Transverse colon (tissue), 4 donors: Measurements from ENCODE around the gene ANKRD53. TPM values are rescaled to one million over a fixed set of nuclear protein-coding genes. Genes with fewer than 3 reads are reported as not detected.
A peak's percentile ranks its signal among the peaks of the same experiment; 100 is the strongest.

Experiments used
- DNase-seq: peaks from one replicate; pipeline ENCODE4 v3.0.0-alpha.2; 2019
- H3K27ac ChIP-seq, 4 donors: fragments of 200-600 bp; sonication (generic); 2 replicates each; pipeline ENCODE4 v1.5.1; 2016 to 2018; ENCODE audit warnings: inconsistent platforms in 4 of 4
- H3K27me3 ChIP-seq: fragments of 200-600 bp; sonication (generic); 2 replicates; pipeline ENCODE4 v1.5.1; 2017; ENCODE audit warnings: inconsistent platforms
- H3K36me3 ChIP-seq, 4 donors: fragments of 200-600 bp; sonication (generic); 2 replicates each; pipeline ENCODE4 v1.5.1; 2017 to 2019; ENCODE audit warnings: inconsistent platforms in 4 of 4
- H3K4me1 ChIP-seq, 4 donors: fragments of 200-600 bp; sonication (generic); 2 replicates each; pipeline ENCODE4 v1.5.1; 2017 to 2020; ENCODE audit warnings: inconsistent platforms in 4 of 4
- H3K4me3 ChIP-seq, 4 donors: fragments of 200-600 bp; sonication (generic); 1 replicate in 1 of 4; 2 replicates in 3 of 4; pipeline versions ENCODE4 v1.5.1 to v1.6.1; 2017 to 2019; ENCODE audit warnings: inconsistent platforms in 4 of 4
- H3K9me3 ChIP-seq, 2 donors: fragments of 200-600 bp; sonication (generic); 2 replicates each; pipeline ENCODE4 v1.5.1; 2017 to 2019; ENCODE audit warnings: inconsistent platforms in 2 of 2
- EP300 ChIP-seq: sonication (generic); formaldehyde crosslinking; IDR thresholded peaks from one replicate; pipeline ENCODE4 v1.6.1; 2017; ENCODE audit warnings: antibody characterized with exemption, low read depth
- POLR2A ChIP-seq: fragments of 450-650 bp; IDR thresholded peaks from one replicate; pipeline ENCODE4 v1.6.1; 2016; ENCODE audit warnings: antibody characterized with exemption, mild to moderate bottlenecking, moderate library complexity
- POLR2AphosphoS5 ChIP-seq, 3 donors: sonication (generic); formaldehyde crosslinking; IDR thresholded peaks; one replicate each; pipeline ENCODE4 v1.6.1; 2016; ENCODE audit warnings: antibody characterized with exemption in 3 of 3
- whole genome bisulfite sequencing, 2 donors: methylation state at CpG; one replicate each; pipeline ENCODE4 v1.1.5; 2018; ENCODE audit warnings: low coverage in 1 of 2; 5-methylcytosine and 5-hydroxymethylcytosine counted together
- in situ Hi-C, 4 donors: fragments of 200-750 bp; cut with MboI; loops; one replicate each; pipeline versions ENCODE4 v1.15.0 to v1.15.1; 2017; ENCODE audit warnings: low sequenced_read_pairs in 3 of 4, low pct_ligation_motif_present in 1 of 4, low pct_unique_long_range_greater_than_20kb in 1 of 4
- intact Hi-C: fragments of 100-400 bp; cut with DNase I; formaldehyde crosslinking; loops from one replicate; pipeline ENCODE4 v1.15.1; 2023; ENCODE audit warnings: low total_unique reads
- total RNA-seq, 4 donors: library from RNA; depleted of rRNA; stranded (reverse); fragments of >200 nt; gene quantifications; one replicate each; pipeline ENCODE4 v1.1.0, GENCODE V29; 2016
- TF ChIP-seq, protein P1 (sequence below), 5 experiments: fragments of 200-600 bp in 3 of 5; fragments of 450-650 bp in 2 of 5; sonication (generic) in 3 of 5; IDR thresholded peaks; 1 replicate in 2 of 5; 2 replicates in 3 of 5; pipeline ENCODE4 v1.5.1; 2016 to 2017; ENCODE audit warnings: antibody characterized with exemption in 5 of 5, inconsistent platforms in 3 of 5, mild to moderate bottlenecking in 2 of 5, moderate library complexity in 1 of 5

The ANKRD53 gene
- total RNA-seq, 4 donors from 2014 or later: 0.96 to 1.7 TPM; not detected in 2

- in situ Hi-C loops (no loop called here), intact Hi-C loops (loop anchor here (5.0 kb wide), 1 partner anchor 33 kb away; no protein-coding TSS in a partner anchor)
- H3K36me3 ChIP-seq: no peaks in the 10 kb centered on the region
- no peak overlapping the region for H3K27ac ChIP-seq
- peak overlapping the region; percentile 26 to 50 (median 32) for H3K4me3 ChIP-seq
- DNase-seq: peak; percentile 83
- peaks cover 0 to 5% (median 2%) of the 10 kb centered on the region in 4 donors for H3K4me1 ChIP-seq
- WGBS, 2 donors: 0 to 12% methylated on average over 1 to 58 of the region's 59 CpGs
- H3K27me3 ChIP-seq: peaks cover 33% of the 10 kb centered on the region
- H3K9me3 ChIP-seq: no peaks in the 10 kb centered on the region
- TF ChIP-seq POLR2A (no peak), EP300 (no peak), POLR2AphosphoS5 (IDR thresholded peaks at IDR 0.05) (no peak)
- TF ChIP-seq, protein P1, sequence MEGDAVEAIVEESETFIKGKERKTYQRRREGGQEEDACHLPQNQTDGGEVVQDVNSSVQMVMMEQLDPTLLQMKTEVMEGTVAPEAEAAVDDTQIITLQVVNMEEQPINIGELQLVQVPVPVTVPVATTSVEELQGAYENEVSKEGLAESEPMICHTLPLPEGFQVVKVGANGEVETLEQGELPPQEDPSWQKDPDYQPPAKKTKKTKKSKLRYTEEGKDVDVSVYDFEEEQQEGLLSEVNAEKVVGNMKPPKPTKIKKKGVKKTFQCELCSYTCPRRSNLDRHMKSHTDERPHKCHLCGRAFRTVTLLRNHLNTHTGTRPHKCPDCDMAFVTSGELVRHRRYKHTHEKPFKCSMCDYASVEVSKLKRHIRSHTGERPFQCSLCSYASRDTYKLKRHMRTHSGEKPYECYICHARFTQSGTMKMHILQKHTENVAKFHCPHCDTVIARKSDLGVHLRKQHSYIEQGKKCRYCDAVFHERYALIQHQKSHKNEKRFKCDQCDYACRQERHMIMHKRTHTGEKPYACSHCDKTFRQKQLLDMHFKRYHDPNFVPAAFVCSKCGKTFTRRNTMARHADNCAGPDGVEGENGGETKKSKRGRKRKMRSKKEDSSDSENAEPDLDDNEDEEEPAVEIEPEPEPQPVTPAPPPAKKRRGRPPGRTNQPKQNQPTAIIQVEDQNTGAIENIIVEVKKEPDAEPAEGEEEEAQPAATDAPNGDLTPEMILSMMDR (IDR thresholded peaks at IDR 0.05): peak; percentile 58 to 83 (median 80)
These were observed 13.6 kb upstream of the ANKRD53 start for GRCh38 chr2:70964596-70965386.

DNA sequence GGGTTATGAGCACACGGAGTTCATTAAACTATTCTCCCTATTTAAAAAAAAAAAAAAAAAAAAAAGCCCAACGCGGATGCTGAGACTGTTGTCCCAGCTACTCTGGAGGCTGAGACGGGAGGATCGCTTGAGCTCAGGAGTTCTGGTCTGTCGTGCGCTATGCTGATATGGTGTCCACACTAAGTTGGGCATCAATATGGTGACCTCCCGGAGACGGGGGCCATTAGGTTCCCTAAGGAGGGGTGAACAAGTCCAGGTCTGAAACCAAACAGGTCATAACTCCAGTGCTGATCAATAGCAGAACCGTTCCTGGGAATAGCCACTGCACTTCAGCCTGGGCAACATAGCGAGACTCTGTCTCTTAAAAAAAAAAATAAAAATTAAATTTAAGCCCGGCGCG is 12.9 kb upstream of the ANKRD53 start:
- Histone ChIP-seq H3K4me3 (peak overlapping the region in 1 of 4 donors; percentile 50), H3K27ac (no peak overlapping the region), H3K4me1 (peaks cover 0 to 5% (median 2%) of the 10 kb centered on the region in 4 donors), H3K27me3 (peaks cover 33% of the 10 kb centered on the region), H3K36me3 (no peaks in the 10 kb centered on the region), H3K9me3 (no peaks in the 10 kb centered on the region)
- in situ Hi-C loops: no loop called here
- 75 to 77% methylated on average over 14 of the region's 14 CpGs for WGBS, 2 donors
- intact Hi-C loops: no loop called here
- TF ChIP-seq POLR2AphosphoS5 (IDR thresholded peaks at IDR 0.05): no peak
- TF ChIP-seq, protein P1 (IDR thresholded peaks at IDR 0.05): no peak
- TF ChIP-seq EP300: no peak
- TF ChIP-seq POLR2A: no peak
- DNase-seq: no peak

DNA sequence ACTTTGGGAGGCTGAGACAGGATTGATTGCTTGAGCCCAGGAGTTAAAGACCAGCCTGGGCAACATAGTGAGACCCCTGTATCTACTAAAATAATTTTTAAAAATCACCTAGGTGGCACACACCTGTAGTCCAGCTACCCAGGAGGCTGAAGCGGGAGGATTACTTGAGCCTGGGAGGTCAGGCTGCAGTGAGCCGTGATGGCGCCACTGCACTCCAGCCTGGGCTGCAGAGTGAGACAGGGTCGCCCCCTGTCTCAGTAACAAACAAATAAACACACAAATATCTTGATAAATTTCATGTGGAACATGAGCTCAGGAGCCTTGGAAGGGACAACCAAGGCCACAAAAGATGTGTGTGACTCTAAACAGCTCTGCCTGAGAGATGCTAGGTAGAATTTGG is 11.7 kb upstream of the ANKRD53 start:
- H3K36me3 ChIP-seq: no peaks in the 10 kb centered on the region
- WGBS, 2 donors: 80% methylated on average over 4 of the region's 4 CpGs; no CpG with 5 or more reads in 1 of the 2 donors
- H3K27ac ChIP-seq: no peak overlapping the region
- H3K4me1 ChIP-seq: peaks cover 0 to 5% (median 2%) of the 10 kb centered on the region in 4 donors
- H3K9me3 ChIP-seq: no peaks in the 10 kb centered on the region
- in situ Hi-C loops: no loop called here
- DNase-seq: no peak
- H3K4me3 ChIP-seq: no peak overlapping the region
- peaks cover 27% of the 10 kb centered on the region for H3K27me3 ChIP-seq
- TF ChIP-seq POLR2A: no peak
- TF ChIP-seq EP300: no peak
- TF ChIP-seq, protein P1 (IDR thresholded peaks at IDR 0.05): no peak
- no peak for TF ChIP-seq POLR2AphosphoS5 (IDR thresholded peaks at IDR 0.05)
- intact Hi-C loops: no loop called here

DNA sequence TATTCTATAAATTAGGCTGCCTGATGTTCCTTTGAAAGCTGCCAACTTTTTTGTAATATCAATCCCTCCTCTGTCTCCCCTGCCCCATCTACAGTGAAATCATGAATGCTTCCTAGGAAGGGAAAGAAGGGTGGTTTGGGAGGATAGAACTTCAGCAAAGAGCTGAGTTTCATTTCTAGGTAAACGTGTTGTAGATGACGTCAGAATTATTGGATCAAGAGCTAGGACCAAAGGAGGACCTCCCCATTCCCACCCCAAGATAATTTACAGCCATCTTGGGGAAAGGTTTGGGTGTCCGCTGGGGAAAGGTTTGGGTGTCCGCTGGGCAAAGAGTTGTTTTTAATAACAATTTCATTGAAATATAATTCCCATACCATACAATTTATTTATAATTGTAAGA is 11.2 kb upstream of the ANKRD53 start:
- intact Hi-C loops (no loop called here), in situ Hi-C loops (no loop called here)
- H3K36me3 ChIP-seq: no peaks in the 10 kb centered on the region
- no peaks in the 10 kb centered on the region for H3K9me3 ChIP-seq
- TF ChIP-seq, protein P1 (IDR thresholded peaks at IDR 0.05): no peak
- TF ChIP-seq EP300: no peak
- no peak for TF ChIP-seq POLR2AphosphoS5 (IDR thresholded peaks at IDR 0.05)
- TF ChIP-seq POLR2A: no peak
- peaks cover 27% of the 10 kb centered on the region for H3K27me3 ChIP-seq
- no peak overlapping the region for H3K4me3 ChIP-seq
- WGBS, 2 donors: 65 to 69% methylated on average over 4 of the region's 4 CpGs
- peaks cover 0 to 5% (median 2%) of the 10 kb centered on the region in 4 donors for H3K4me1 ChIP-seq
- no peak overlapping the region for H3K27ac ChIP-seq
- no peak for DNase-seq
